ENCODE results near the gene STMN1. TPM values are rescaled to one million over a fixed set of nuclear protein-coding genes. Genes with fewer than 3 reads are reported as not detected.

The STMN1 gene
- total and polyA plus RNA-seq, 2 of the 8 experiments (the other 6 are each of a cell fraction or from before 2014, with no cell fraction given): 116 to 564 TPM

GRCh38 chr1:25864434-25864833 is 41.8 kb downstream of the STMN1 start (continued):
- TF ChIP-seq SAP30 (IDR thresholded peaks at IDR 0.05; ENCODE audit: insufficient read depth, insufficient replicate concordance, low read length): no peak
- TF ChIP-seq BACH1 (IDR thresholded peaks at IDR 0.05; ENCODE audit: low read length): no peak
- no peak for TF ChIP-seq SP1 (IDR thresholded peaks at IDR 0.05; ENCODE audit: low read depth, low read length)
- TF ChIP-seq TAF1 (IDR thresholded peaks at IDR 0.05; ENCODE audit: low read depth, low read length): no peak
- TF ChIP-seq CTBP2 (IDR thresholded peaks at IDR 0.05; ENCODE audit: borderline replicate concordance, insufficient read depth, insufficient read length, low read length): no peak
- no peak for TF ChIP-seq ZNF274 (IDR thresholded peaks at IDR 0.05; ENCODE audit: borderline replicate concordance, extremely low read depth, low read length)
- TF ChIP-seq CREB1 (IDR thresholded peaks at IDR 0.05): no peak
- no peak for TF ChIP-seq CHD2 (IDR thresholded peaks at IDR 0.05; ENCODE audit: low read length)

Data from H1 (cell line).